ENCODE measurements around the gene NR4A3.

The NR4A3 gene

DNA sequence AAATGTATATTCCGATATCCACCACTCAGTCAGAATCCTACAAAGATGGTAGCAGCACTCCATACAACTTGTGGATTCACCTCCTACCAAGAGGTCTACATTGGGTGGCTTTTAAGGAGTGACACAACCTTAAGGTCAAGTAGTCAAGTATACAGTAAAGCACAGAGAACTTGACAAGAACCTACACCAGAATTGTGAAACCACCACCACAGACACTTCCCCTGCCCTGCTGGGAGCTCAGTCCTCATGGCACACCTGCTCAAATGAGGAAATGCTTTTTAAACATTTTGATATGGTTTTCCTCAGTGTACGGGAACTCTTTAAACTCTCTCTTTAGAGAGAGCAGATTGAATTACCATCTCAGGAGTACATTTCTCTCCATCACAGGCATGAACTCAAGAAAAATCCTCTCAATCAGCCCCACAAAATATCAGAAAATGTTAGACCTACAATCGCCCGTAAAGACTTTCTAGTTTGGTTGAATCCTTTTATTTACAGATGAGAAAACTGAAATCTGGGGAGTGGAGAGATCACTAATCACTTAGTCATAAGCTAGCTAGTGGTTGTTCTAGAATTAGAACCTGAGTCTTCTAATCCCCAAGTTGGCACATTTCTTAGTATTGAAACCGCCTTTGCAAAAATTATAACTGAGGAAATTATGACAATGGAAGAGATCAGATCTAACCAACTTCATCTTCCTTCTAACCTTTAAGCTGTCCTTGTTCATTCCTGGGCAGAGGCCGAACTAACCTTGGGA is 38.5 kb upstream of the NR4A3 start:
- no peaks in the 10 kb centered on the region for H3K27me3 ChIP-seq (ENCODE audit: insufficient read depth, low read depth, severe bottlenecking)
- no peak overlapping the region for H3K27ac ChIP-seq
- DNase-seq, result no peak
- H3K36me3 ChIP-seq, result no peaks in the 10 kb centered on the region
- H3K4me3 ChIP-seq (ENCODE audit: low read depth, low read length), result no peak overlapping the region
- no peak for TF ChIP-seq CTCF (IDR thresholded peaks at IDR 0.05; ENCODE audit: low read depth, low read length)
- no peaks in the 10 kb centered on the region for H3K9me3 ChIP-seq (ENCODE audit: severe bottlenecking)

- Histone ChIP-seq H3K9me3 (ENCODE audit: severe bottlenecking) (no peaks in the 10 kb centered on the region), H3K36me3 (no peaks in the 10 kb centered on the region), H3K4me3 (ENCODE audit: low read depth, low read length) (no peak overlapping the region), H3K27me3 (ENCODE audit: insufficient read depth, low read depth, severe bottlenecking) (no peaks in the 10 kb centered on the region), H3K27ac (no peak overlapping the region)
- TF ChIP-seq CTCF (IDR thresholded peaks at IDR 0.05; ENCODE audit: low read depth, low read length), result no peak
- no peak for DNase-seq
Measured at GRCh38 chr9:99783799-99784198, 37.9 kb upstream of the NR4A3 start.

DNA sequence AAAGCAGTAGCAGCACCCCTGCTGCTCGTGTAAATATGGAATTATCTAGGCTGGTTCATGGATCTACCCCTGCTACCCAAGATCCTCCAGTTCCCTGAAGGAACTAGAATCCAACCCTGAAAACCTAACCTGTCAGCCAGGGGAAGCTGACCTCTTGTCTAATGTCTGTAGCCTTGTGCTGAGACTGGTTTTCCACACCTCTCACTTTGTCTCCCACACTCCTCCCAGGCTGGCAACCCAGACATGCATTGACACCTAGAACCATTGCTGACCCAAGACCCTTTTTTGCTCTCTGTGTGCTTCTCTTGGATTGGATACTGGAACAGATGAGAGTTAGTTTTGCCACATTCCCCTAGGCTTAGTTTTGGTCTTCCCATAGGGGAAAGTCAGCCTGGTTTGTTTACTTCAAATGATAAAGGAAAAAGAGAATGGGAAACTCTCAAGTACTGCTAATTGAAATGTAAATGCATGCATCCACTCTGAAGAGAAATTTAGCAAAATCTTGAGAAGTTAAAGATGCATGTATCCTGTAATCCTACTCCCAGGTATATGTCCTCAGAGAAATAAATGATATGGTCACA is 36.6 kb upstream of the NR4A3 start:
- H3K9me3 ChIP-seq (ENCODE audit: severe bottlenecking), result no peaks in the 10 kb centered on the region
- no peak overlapping the region for H3K4me3 ChIP-seq (ENCODE audit: low read depth, low read length)
- H3K27me3 ChIP-seq (ENCODE audit: insufficient read depth, low read depth, severe bottlenecking), result no peaks in the 10 kb centered on the region
- DNase-seq, result no peak
- no peaks in the 10 kb centered on the region for H3K36me3 ChIP-seq
- no peak overlapping the region for H3K27ac ChIP-seq
- no peak for TF ChIP-seq CTCF (IDR thresholded peaks at IDR 0.05; ENCODE audit: low read depth, low read length)

GRCh38 chr9:99787556-99787955 is 34.1 kb upstream of the NR4A3 start:
- Histone ChIP-seq H3K27ac (no peak overlapping the region), H3K4me3 (ENCODE audit: low read depth, low read length) (no peak overlapping the region)

DNA sequence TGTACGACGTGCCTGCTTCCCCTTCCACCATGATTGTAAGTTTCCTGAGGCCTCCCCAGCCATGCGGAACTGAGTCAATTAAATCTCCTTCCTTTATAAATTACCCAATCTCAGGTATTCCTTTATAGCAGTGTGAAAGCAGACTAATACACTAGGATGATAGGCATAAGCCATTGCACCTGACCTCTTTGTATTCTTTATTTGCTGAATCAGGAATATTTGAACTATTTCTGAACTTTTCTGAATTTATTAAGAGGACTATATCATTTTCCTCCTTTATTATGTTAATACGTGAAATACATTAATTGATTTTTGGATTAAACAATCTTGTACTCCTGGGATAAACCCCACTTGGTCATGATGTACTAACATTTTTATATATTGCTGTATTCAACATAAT is 28.2 kb upstream of the NR4A3 start:
- Histone ChIP-seq H3K9me3 (ENCODE audit: severe bottlenecking) (no peaks in the 10 kb centered on the region), H3K36me3 (no peaks in the 10 kb centered on the region), H3K27ac (no peak overlapping the region), H3K27me3 (ENCODE audit: insufficient read depth, low read depth, severe bottlenecking) (no peaks in the 10 kb centered on the region), H3K4me3 (ENCODE audit: low read depth, low read length) (no peak overlapping the region)
- DNase-seq, result no peak
- TF ChIP-seq CTCF (IDR thresholded peaks at IDR 0.05; ENCODE audit: low read depth, low read length), result no peak

More at GRCh38 chr9:99787556-99787955, 34.1 kb upstream of the NR4A3 start:
- Histone ChIP-seq H3K27me3 (ENCODE audit: insufficient read depth, low read depth, severe bottlenecking) (no peaks in the 10 kb centered on the region), H3K36me3 (no peaks in the 10 kb centered on the region), H3K9me3 (ENCODE audit: severe bottlenecking) (no peaks in the 10 kb centered on the region)
- no peak for TF ChIP-seq CTCF (IDR thresholded peaks at IDR 0.05; ENCODE audit: low read depth, low read length)
- DNase-seq, result no peak

All from WERI-Rb-1 (cell line).